VCaP (cell line): Measurements from ENCODE around the gene GMDS.

ENCODE experiments used
- H3K27ac ChIP-seq: fragments of 450-650 bp; 2 replicates; pipeline ENCODE4 v1.5.1; 2017
- TF ChIP-seq, protein P1 (sequence below): fragments of 450-650 bp; conservative IDR thresholded peaks from 2 replicates; pipeline ENCODE4 v1.5.1; 2017; ENCODE audit warnings: mild to moderate bottlenecking, moderate library complexity

Gene GMDS

DNA sequence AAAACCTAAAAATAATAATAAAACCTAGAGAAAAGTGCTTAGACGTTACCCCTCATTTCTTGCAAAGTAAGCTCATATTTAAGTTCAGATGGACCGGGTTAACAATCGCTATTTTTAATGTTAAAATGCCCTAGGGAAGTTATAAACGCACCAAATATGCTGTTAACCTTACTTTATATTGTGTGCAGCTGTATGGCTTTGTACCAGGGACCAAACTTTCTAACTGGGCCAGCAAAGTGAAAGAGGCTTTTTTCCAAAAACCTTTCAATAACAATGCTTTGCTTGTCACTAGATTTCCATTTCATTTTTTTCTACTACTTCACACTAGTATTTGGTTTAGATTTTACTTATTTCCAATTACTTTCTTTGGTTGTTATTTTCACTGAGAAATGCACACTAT is 387.2 kb downstream of the GMDS start:
- H3K27ac ChIP-seq = no peak overlapping the region

DNA sequence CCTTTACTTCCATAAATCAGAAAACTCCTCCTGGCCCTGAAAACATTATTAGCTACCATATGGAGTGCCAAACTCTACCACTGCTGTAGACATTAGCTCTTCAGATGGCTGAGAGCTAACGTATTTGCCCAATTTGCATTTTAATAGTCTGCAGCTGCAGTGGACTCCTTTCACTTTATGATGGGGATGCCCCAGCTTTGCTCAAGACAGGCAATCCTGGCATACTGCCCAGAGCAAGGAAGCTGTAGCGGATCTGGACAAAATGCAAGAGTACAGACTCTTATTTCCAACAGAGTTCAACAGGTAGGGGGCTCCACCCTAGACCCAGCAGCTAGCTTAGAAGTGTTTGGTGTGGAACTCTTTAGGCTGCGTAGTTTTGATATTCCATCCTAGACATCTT is 389.0 kb downstream of the GMDS start:
- TF ChIP-seq, protein P1, sequence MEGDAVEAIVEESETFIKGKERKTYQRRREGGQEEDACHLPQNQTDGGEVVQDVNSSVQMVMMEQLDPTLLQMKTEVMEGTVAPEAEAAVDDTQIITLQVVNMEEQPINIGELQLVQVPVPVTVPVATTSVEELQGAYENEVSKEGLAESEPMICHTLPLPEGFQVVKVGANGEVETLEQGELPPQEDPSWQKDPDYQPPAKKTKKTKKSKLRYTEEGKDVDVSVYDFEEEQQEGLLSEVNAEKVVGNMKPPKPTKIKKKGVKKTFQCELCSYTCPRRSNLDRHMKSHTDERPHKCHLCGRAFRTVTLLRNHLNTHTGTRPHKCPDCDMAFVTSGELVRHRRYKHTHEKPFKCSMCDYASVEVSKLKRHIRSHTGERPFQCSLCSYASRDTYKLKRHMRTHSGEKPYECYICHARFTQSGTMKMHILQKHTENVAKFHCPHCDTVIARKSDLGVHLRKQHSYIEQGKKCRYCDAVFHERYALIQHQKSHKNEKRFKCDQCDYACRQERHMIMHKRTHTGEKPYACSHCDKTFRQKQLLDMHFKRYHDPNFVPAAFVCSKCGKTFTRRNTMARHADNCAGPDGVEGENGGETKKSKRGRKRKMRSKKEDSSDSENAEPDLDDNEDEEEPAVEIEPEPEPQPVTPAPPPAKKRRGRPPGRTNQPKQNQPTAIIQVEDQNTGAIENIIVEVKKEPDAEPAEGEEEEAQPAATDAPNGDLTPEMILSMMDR = no peak
- H3K27ac ChIP-seq = no peak overlapping the region

More for the DNA sequence above, 387.2 kb downstream of the GMDS start:
- TF ChIP-seq, protein P1 = no peak

DNA sequence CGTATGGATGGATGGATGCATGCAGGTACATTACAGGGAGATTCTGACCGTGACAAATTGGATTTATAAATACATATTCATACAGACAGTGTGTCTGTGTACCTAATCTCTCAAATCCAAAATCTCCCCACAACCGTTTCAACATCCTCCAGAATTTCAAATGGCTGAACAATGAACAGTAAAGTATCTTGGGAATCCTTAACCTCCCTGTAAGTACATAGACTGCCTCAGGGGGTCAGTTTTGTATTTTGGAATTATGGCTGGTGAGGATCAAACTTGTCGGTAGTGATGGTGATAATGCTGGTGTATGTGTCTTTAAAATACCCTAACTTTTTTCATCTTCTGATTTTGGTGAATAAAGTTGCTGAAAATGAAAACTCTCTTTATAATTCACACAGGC is 389.5 kb downstream of the GMDS start:
- no peak overlapping the region for H3K27ac ChIP-seq
- TF ChIP-seq, protein P1 = no peak

DNA sequence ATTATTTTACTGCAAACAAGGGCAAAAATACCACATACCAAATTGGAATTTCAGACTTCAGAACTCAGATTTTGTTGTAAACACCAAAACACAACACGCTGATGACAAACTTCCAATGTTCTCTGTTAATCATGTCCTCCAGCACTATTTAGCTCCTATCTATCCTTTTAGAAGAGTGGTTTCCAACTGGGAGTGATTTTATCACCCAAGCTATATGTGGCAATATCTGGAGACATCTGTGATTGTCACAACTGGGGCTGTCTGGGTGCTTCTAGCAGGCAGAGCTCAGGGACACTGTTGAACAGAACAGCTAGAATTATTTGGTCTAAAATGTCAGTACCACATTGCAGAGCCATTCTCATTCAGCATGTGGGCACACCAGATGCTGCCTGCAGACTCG is 391.1 kb downstream of the GMDS start:
- H3K27ac ChIP-seq = no peak overlapping the region
- TF ChIP-seq, protein P1 = no peak

DNA sequence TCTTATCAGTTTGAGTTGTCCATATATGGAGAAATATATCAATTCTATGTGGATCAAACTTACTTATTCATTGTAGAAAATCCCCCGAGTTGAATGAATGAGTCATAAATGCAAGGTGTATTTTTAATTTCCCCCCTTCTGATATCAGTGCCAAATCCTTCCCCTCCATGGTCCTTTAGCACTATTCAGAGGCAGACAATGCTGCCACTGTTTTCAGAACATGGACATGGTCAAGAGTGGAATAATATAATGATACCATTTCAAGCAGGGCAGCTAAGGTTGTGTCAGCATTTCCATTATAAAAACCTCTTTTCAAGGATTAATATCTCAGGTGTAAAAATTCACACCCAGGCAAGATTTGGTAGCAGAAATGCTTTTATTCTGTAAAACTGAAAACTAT is 391.6 kb downstream of the GMDS start:
- no peak overlapping the region for H3K27ac ChIP-seq
- TF ChIP-seq, protein P1 = no peak

DNA sequence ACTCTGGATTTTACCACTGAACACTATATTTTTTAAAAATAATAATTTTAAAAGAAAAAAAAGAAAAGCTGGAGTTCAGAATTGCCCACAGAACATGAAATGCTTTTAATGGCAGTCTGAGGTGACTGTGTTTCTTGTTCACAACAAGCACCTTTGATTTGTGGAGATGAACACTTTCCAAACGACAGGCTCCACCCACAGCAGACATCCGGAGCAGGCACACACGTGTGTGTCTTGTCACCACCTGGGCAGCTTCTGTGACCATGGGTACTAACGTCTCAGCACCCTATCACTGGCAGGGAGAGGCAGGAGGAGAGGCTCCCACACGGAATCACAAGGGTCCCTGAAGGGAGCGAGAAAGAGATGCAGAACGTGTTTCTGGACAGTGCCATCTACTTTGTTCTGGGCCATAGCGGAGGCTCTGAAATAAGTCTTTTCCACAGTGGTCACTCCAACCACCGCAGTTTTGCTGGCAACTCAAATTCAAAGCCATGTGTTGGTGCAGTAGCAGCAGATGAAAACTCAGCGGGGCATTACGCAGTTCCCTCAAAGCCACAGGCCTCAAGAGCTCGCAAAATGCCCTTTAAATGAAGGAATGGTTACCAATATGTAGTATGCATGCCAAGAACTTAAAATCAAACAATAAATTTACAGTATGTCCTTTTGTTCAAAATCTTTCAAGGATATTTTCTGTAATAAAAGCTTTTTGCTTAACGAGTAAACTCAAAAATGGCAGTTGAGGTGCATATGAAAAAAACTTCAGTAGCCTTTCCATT is 393.5 kb downstream of the GMDS start:
- TF ChIP-seq, protein P1 = no peak
- no peak overlapping the region for H3K27ac ChIP-seq

DNA sequence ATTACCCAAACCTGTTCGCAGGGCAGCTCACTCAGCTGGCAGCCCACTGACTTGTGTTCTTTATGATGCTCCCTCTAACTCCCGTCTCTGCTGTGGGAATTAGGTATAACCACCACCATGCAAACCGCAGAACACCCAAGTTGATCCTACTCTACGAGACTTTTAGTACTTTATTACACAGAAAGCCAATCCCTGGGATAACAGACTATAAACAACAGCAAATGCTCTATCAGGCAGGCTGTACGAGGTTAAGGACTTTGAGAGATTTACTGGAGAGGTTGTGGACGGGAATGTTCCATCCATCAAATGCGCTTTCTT is 394.6 kb downstream of the GMDS start:
- H3K27ac ChIP-seq = no peak overlapping the region
- TF ChIP-seq, protein P1 = no peak
